OCI-LY7 (cell line): ENCODE measurements around the gene CDCA8.
"Not testable (repeated sequence)": the region's sequence is repeated elsewhere in the genome, so short reads cannot be mapped to it uniquely, and the experiment has no call there.

Experiments used
- EZH2phosphoT487 ChIP-seq: fragments of 200-600 bp; sonication (generic); IDR thresholded peaks from 2 replicates; pipeline ENCODE4 v1.6.1; 2018; ENCODE audit warnings: low read depth, borderline replicate concordance, mild to moderate bottlenecking, mixed run types, antibody characterized with exemption, low read length, moderate library complexity, mixed read lengths
- TF ChIP-seq, protein P1 (sequence below): fragments of 200-600 bp; sonication (generic); conservative IDR thresholded peaks from 2 replicates; pipeline ENCODE4 v1.5.1; 2014; ENCODE audit warnings: mild to moderate bottlenecking, antibody characterized with exemption, low read length, moderate library complexity, mixed read lengths

GRCh38 chr1:37684182-37684581, 8.1 kb upstream of the CDCA8 start:
- TF ChIP-seq, protein P1, sequence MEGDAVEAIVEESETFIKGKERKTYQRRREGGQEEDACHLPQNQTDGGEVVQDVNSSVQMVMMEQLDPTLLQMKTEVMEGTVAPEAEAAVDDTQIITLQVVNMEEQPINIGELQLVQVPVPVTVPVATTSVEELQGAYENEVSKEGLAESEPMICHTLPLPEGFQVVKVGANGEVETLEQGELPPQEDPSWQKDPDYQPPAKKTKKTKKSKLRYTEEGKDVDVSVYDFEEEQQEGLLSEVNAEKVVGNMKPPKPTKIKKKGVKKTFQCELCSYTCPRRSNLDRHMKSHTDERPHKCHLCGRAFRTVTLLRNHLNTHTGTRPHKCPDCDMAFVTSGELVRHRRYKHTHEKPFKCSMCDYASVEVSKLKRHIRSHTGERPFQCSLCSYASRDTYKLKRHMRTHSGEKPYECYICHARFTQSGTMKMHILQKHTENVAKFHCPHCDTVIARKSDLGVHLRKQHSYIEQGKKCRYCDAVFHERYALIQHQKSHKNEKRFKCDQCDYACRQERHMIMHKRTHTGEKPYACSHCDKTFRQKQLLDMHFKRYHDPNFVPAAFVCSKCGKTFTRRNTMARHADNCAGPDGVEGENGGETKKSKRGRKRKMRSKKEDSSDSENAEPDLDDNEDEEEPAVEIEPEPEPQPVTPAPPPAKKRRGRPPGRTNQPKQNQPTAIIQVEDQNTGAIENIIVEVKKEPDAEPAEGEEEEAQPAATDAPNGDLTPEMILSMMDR, result not testable (repeated sequence)
- TF ChIP-seq EZH2phosphoT487, result not testable (repeated sequence)
